Spleen (tissue), 7 donors: ENCODE measurements around the gene ADA.

ENCODE experiments used
- POLR2A ChIP-seq, 3 donors: fragments of 450-650 bp; IDR thresholded peaks; one replicate each; pipeline ENCODE4 v1.5.1; 2017; ENCODE audit warnings: antibody characterized with exemption in 3 of 3, mild to moderate bottlenecking in 1 of 3
- POLR2AphosphoS5 ChIP-seq, 3 donors: sonication (generic); formaldehyde crosslinking; IDR thresholded peaks; one replicate each; pipeline ENCODE4 v1.5.1; 2017; ENCODE audit warnings: antibody characterized with exemption in 3 of 3
- TF ChIP-seq, protein P1 (sequence below), 11 experiments: fragments of 200-600 bp in 7 of 11; fragments of 450-650 bp in 4 of 11; sonication (generic) in 4 of 11; IDR thresholded peaks in 8 of 11; conservative IDR thresholded peaks in 3 of 11; 1 replicate in 7 of 11; 2 replicates in 4 of 11; pipeline versions ENCODE4 v1.4.0 to v1.8.0; 2016 to 2021; ENCODE audit warnings: antibody characterized with exemption in 11 of 11, inconsistent platforms in 4 of 11, mild to moderate bottlenecking in 1 of 11
- donor health status: DM: no; HTN: no; CAD: no; lungs with moderate emphysema.
- donor health status: DM: no; HTN: no; CAD: no.
- donor health status: DM: no; HTN: no; CAD: no.

DNA sequence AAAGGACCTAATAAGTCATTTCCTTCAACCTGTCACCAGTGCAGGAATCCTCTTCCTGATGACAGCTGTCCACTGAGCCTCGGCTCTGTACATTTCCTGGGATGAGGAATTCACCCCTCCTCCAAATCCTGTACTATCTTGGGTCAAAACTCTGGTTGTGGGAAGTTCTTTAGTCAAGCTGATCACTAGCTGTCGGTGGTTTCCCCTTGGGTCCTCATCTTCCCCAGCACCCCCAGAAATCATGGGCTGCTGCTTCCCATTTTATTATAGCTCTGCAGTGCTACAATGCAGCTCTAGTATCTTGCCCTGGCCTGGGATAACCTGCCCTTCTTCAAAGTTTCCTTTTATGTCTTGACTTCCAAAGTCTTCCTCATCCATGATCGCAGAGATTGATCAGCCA is 14.6 kb upstream of the ADA start:
- TF ChIP-seq, protein P1, sequence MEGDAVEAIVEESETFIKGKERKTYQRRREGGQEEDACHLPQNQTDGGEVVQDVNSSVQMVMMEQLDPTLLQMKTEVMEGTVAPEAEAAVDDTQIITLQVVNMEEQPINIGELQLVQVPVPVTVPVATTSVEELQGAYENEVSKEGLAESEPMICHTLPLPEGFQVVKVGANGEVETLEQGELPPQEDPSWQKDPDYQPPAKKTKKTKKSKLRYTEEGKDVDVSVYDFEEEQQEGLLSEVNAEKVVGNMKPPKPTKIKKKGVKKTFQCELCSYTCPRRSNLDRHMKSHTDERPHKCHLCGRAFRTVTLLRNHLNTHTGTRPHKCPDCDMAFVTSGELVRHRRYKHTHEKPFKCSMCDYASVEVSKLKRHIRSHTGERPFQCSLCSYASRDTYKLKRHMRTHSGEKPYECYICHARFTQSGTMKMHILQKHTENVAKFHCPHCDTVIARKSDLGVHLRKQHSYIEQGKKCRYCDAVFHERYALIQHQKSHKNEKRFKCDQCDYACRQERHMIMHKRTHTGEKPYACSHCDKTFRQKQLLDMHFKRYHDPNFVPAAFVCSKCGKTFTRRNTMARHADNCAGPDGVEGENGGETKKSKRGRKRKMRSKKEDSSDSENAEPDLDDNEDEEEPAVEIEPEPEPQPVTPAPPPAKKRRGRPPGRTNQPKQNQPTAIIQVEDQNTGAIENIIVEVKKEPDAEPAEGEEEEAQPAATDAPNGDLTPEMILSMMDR (IDR thresholded peaks at IDR 0.05 in 8 of 11, conservative IDR thresholded peaks at IDR 0.05 in 3 of 11): no peak
- no peak for TF ChIP-seq POLR2AphosphoS5 (IDR thresholded peaks at IDR 0.05)
- no peak for TF ChIP-seq POLR2A (IDR thresholded peaks at IDR 0.05)
